Omental fat pad (tissue), 4 donors: ENCODE data around the gene MMP15. TPM values are rescaled to one million over a fixed set of nuclear protein-coding genes. Genes with fewer than 3 reads are reported as not detected.
"Not testable (repeated sequence)": the region's sequence is repeated elsewhere in the genome, so short reads cannot be mapped to it uniquely, and the experiment has no call there.

Source experiments
- ATAC-seq: fragments of 150-250 bp; one replicate; pipeline ENCODE4 v1.9.1; 2016; ENCODE audit warnings: mild to moderate bottlenecking, moderate library complexity; ENCODE audit not compliant: low FRiP score
- DNase-seq: peaks from one replicate; pipeline ENCODE4 v3.0.0-alpha.2; 2019; ENCODE audit warnings: low spot score
- small RNA-seq: library from RNA; depleted of rRNA; stranded (forward); fragments of <200 nt; gene quantifications from one replicate; pipeline ENCODE3, GENCODE V24; 2016
- total RNA-seq, 4 donors: library from RNA; depleted of rRNA; stranded (reverse); fragments of >200 nt; gene quantifications; one replicate each; pipeline ENCODE4 v1.1.0, GENCODE V29; 2016
- TF ChIP-seq, protein P1 (sequence below), 3 donors: fragments of 450-650 bp; IDR thresholded peaks; one replicate each; pipeline ENCODE4 v1.5.1; 2016 to 2017; ENCODE audit warnings: antibody characterized with exemption in 3 of 3, mild to moderate bottlenecking in 3 of 3, moderate library complexity in 2 of 3

Gene MMP15
- total RNA-seq, 4 donors from 2014 or later: 5.5 to 15.2 (median 14.4) TPM

DNA sequence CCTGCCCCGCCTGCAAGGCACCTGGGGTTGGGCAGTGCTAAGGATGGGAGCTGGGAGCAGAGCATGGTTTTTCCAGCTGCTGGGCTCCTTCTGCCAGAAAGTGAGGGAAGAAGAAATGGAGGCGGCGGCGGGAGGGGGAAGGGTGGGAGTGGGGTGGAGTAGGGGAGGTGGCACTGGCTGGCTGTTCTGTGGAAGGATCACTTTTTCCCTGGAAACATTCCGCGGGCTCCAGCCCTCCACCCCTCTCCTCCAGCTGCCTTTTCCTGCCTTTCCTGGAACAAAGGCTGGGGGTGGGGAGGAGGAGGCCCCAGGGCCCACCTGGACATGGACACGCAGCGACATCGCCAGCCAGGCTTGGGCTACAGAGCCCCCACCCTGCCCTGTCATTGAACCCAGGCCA is 62.5 kb downstream of the MMP15 start:
- DNase-seq (no peak), ATAC-seq (no peak)
- TF ChIP-seq, protein P1, sequence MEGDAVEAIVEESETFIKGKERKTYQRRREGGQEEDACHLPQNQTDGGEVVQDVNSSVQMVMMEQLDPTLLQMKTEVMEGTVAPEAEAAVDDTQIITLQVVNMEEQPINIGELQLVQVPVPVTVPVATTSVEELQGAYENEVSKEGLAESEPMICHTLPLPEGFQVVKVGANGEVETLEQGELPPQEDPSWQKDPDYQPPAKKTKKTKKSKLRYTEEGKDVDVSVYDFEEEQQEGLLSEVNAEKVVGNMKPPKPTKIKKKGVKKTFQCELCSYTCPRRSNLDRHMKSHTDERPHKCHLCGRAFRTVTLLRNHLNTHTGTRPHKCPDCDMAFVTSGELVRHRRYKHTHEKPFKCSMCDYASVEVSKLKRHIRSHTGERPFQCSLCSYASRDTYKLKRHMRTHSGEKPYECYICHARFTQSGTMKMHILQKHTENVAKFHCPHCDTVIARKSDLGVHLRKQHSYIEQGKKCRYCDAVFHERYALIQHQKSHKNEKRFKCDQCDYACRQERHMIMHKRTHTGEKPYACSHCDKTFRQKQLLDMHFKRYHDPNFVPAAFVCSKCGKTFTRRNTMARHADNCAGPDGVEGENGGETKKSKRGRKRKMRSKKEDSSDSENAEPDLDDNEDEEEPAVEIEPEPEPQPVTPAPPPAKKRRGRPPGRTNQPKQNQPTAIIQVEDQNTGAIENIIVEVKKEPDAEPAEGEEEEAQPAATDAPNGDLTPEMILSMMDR (IDR thresholded peaks at IDR 0.05): no peak

DNA sequence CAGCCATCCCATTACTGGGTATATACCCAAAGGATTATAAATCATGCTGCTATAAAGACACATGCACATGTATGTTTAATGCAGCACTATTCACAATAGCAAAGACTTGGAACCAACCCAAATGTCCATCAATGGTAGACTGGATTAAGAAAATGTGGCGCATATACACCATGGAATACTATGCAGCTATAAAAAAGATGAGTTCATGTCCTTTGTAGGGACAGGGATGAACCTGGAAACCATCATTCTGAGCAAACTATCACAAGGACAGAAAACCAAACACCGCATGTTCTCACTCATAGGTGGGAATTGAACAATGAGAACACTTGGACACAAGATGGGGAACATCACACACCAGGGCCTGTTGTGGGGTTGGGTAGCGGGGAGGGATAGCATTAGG is 64.8 kb downstream of the MMP15 start:
- not testable (repeated sequence) for DNase-seq, ATAC-seq

DNA sequence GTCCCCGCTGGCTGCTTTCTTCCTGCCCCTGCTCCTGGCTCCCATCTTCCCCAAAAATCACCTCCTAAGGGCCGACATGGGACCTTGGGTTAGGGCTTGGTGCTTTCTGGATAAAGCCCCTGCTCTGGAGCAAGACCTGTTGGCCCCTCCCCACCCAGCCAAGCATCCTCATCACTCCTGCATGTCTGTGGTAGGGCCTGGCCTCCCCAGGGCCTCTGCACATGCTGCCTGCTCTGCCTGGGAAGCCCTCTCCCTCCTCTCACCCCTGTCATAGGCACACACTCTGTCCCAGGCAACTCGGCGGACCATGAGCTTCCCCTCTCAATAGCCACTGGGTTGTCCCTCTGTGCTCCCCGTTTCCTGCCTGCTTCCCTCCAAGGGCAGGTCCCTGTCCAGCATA is 68.5 kb downstream of the MMP15 start:
- TF ChIP-seq, protein P1 (IDR thresholded peaks at IDR 0.05): no peak
- ATAC-seq (no peak), DNase-seq (no peak)

DNA sequence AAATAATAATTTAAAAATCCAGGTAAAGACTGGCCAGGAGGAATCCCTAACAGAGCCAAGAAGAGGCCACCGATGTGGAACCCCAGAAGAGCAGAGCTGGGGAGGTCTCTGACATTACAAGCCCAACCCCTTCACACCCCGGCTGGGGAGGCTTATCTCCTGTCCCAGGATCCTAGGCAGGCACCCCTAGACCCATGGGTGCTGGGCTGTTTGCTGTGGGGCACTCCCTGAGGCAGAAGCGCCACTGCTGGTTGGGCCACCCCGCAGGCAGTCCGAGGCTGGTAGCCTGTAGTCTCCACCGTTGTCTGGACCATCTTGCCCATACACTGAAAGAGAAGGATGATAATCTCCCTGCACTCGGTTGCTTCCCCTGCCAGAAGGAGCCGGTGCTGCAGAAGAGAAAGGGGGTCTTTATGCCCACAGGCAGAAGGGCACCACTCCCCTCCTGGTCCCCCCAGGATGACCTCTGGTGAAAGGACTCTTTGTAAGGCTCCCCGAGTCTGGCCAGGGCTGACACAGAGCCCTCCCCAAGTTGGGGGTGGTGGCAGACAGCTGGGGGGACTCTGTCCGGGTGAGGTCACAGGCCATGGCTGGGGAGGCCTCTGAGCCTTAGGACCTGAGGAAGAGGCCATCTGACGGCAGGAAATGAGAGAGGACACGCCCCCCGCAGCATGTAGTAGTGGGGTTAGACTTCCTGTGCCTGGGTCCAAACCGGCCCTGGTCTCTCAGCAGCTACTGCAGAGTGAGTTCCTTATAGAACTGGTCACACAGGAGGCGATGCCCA is 69.4 kb downstream of the MMP15 start:
- ATAC-seq (no peak), DNase-seq (no peak)
- TF ChIP-seq, protein P1 (IDR thresholded peaks at IDR 0.05): no peak

DNA sequence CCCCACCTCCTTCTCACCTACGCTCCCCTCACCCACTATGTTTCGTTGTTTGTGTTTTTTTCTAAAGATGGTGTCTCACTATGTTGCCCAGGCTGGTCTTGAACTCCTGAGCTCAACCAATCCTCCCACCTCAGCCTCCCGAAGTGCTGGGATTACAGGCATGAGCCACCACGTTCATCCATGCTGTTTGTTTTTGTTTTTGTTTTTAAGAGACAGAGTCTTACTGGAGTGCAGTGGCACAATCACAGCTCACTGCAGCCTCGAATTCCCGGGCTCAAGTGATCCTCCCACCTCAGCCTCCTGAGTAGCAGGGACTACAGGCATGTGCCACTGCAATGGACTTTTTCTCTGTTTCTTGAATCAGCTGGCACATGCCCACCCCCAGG is 70.0 kb downstream of the MMP15 start:
- not testable (repeated sequence) for DNase-seq, ATAC-seq

DNA sequence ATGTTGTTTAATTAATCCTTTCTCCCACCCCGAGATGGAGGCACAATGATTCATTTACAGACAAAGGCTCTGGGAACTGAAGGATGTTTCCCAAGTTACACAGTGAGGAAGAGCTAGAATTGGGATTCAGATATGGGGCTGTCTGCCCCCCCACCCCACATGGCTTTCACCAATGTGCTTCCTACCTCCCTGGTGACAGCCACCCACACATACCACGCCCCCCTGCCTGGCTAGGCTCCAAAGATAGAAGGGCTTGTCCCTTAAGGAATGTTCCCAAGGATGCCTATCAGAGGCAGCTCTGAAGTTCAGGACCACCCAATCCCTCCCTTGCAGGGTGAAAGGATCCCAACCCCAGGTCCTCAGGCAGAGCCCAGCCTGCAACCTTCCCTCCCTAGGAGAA is 70.7 kb downstream of the MMP15 start:
- ATAC-seq (no peak), DNase-seq (no peak)
- TF ChIP-seq, protein P1 (IDR thresholded peaks at IDR 0.05): no peak

Small RNA genes within 50 kb of the gene (small RNA-seq; reads per million reads assigned to genes)
- gene RF00019: not detected

Other genes with a start within 250 kb of the MMP15 start
- gene KIFC3, start 223.3 kb upstream of the MMP15 start, total RNA-seq: 10 to 100 TPM; 41.5 to 96.9 (median 58.9) TPM
- gene CNGB1, start 54.6 kb upstream of the MMP15 start, total RNA-seq: not detected
- gene ZNF319, start 25.1 kb upstream of the MMP15 start, total RNA-seq: 1 to 10 TPM; 3.2 to 9.1 (median 5.6) TPM
- 10 to 100 TPM; 18.8 to 42.5 (median 33.4) TPM for gene USB1, start 24.3 kb upstream of the MMP15 start, total RNA-seq
- 10 to 100 TPM; 28.5 to 39.2 (median 33.8) TPM for gene CFAP20, start 103.6 kb downstream of the MMP15 start, total RNA-seq
- 10 to 100 TPM; 34.4 to 48.8 (median 37.8) TPM for gene CSNK2A2, start 172.4 kb downstream of the MMP15 start, total RNA-seq